ENCODE data around the gene PPP4R2. TPM values are rescaled to one million over a fixed set of nuclear protein-coding genes. Genes with fewer than 3 reads are reported as not detected.

Gene PPP4R2
- total and polyA plus RNA-seq, 2 donors (not counting 3 experiments of a cell fraction or from before 2014, with no cell fraction given) = 6.5 to 74.4 TPM

- Histone ChIP-seq H3K27me3 (ENCODE audit: control insufficient read depth in 2 of 2, insufficient read depth in 2 of 2, low read length in 2 of 2) (peaks cover 0 to 1% of the 10 kb centered on the region in 2 experiments), H2AFZ (ENCODE audit: low read depth, low read length) (no peak overlapping the region), H3K9ac (replicated peaks; ENCODE audit: extremely low read depth, insufficient read depth, low read length) (no peak overlapping the region), H3K9me3 (replicated peaks; ENCODE audit: control insufficient read depth, insufficient read depth, low read length) (no peaks in the 10 kb centered on the region), H3K4me3 (replicated peaks in 1 of 3; ENCODE audit: insufficient read depth in 1 of 3, low read depth in 1 of 3, low read length in 3 of 3) (no peak overlapping the region), H4K20me1 (replicated peaks; ENCODE audit: control insufficient read depth, extremely low read depth, insufficient read depth, low read length) (no peaks in the 10 kb centered on the region), H3K79me2 (ENCODE audit: control insufficient read depth, insufficient read depth, low read length) (no peaks in the 10 kb centered on the region), H3K36me3 (ENCODE audit: control insufficient read depth in 2 of 2, extremely low read depth in 1 of 2, insufficient read depth in 2 of 2, low read length in 2 of 2) (no peaks in the 10 kb centered on the region), H3K9me1 (replicated peaks; ENCODE audit: control insufficient read depth, extremely low read depth, insufficient read depth, low read length) (no peaks in the 10 kb centered on the region), H3K27ac (ENCODE audit: insufficient read depth, low read depth, low read length) (no peak overlapping the region), H3K4me1 (ENCODE audit: control insufficient read depth, extremely low read depth, insufficient read depth, low read length) (no peaks in the 10 kb centered on the region), H3K4me2 (ENCODE audit: insufficient read depth, low read length) (no peak overlapping the region)
- intact Hi-C loops (cut with micrococcal nuclease) = no loop called here
- DNase-seq (ENCODE audit: low read depth, low spot score) (no peak), FAIRE-seq (no peak)
- dilution Hi-C loops (cut with MboI; ENCODE audit: extremely low pct_ligation_motif_present, low sequenced_read_pairs) = no loop called here
- BruUV-seq (replicated peaks) = no TSS peak
- no peak for TF ChIP-seq FOS (IDR thresholded peaks at IDR 0.05; ENCODE audit: borderline replicate concordance, insufficient read depth, low read length)
- ChIA-PET POLR2A (no interaction called here), CTCF (interaction anchor here (1.3 kb wide), 1 partner anchor 16 kb away, joined by 4 read pairs; no protein-coding TSS in a partner anchor)
Observed at GRCh38 chr3:72970942-72971341, 25.7 kb upstream of the PPP4R2 start.

- intact Hi-C loops (cut with micrococcal nuclease) = no loop called here
- Histone ChIP-seq H2AFZ (ENCODE audit: low read depth, low read length) (no peak overlapping the region), H4K20me1 (replicated peaks; ENCODE audit: control insufficient read depth, extremely low read depth, insufficient read depth, low read length) (no peaks in the 10 kb centered on the region), H3K79me2 (ENCODE audit: control insufficient read depth, insufficient read depth, low read length) (no peaks in the 10 kb centered on the region), H3K36me3 (ENCODE audit: control insufficient read depth in 2 of 2, extremely low read depth in 1 of 2, insufficient read depth in 2 of 2, low read length in 2 of 2) (no peaks in the 10 kb centered on the region), H3K9ac (replicated peaks; ENCODE audit: extremely low read depth, insufficient read depth, low read length) (no peak overlapping the region), H3K9me1 (replicated peaks; ENCODE audit: control insufficient read depth, extremely low read depth, insufficient read depth, low read length) (no peaks in the 10 kb centered on the region), H3K4me2 (ENCODE audit: insufficient read depth, low read length) (no peak overlapping the region), H3K4me3 (replicated peaks in 1 of 3; ENCODE audit: insufficient read depth in 1 of 3, low read depth in 1 of 3, low read length in 3 of 3) (no peak overlapping the region), H3K27me3 (ENCODE audit: control insufficient read depth in 2 of 2, insufficient read depth in 2 of 2, low read length in 2 of 2) (peaks cover 1 to 2% of the 10 kb centered on the region in 2 experiments), H3K9me3 (replicated peaks; ENCODE audit: control insufficient read depth, insufficient read depth, low read length) (no peaks in the 10 kb centered on the region), H3K27ac (ENCODE audit: insufficient read depth, low read depth, low read length) (no peak overlapping the region), H3K4me1 (ENCODE audit: control insufficient read depth, extremely low read depth, insufficient read depth, low read length) (no peaks in the 10 kb centered on the region)
- DNase-seq (ENCODE audit: low read depth, low spot score) = no peak
- no TSS peak for BruUV-seq (replicated peaks)
- dilution Hi-C loops (cut with MboI; ENCODE audit: extremely low pct_ligation_motif_present, low sequenced_read_pairs) = no loop called here
- no peak for TF ChIP-seq FOS (IDR thresholded peaks at IDR 0.05; ENCODE audit: borderline replicate concordance, insufficient read depth, low read length)
- no peak for TF ChIP-seq MYC (IDR thresholded peaks at IDR 0.05; ENCODE audit: low read depth, low read length)
- TF ChIP-seq, protein P1, sequence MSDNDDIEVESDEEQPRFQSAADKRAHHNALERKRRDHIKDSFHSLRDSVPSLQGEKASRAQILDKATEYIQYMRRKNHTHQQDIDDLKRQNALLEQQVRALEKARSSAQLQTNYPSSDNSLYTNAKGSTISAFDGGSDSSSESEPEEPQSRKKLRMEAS (IDR thresholded peaks at IDR 0.05; ENCODE audit: insufficient read depth, insufficient read length) = no peak
- TF ChIP-seq JUN (IDR thresholded peaks at IDR 0.05; ENCODE audit: borderline replicate concordance, insufficient read depth, insufficient read length, low read depth) = no peak
- no peak for TF ChIP-seq POLR2AphosphoS5 (IDR thresholded peaks at IDR 0.05; ENCODE audit: insufficient read depth, low read depth, low read length)
- TF ChIP-seq GATA2 (IDR thresholded peaks at IDR 0.05; ENCODE audit: insufficient read depth, insufficient read length, low read depth, low read length) = no peak
- no peak for TF ChIP-seq POLR2A (IDR thresholded peaks at IDR 0.05; ENCODE audit: low read depth, low read length)
- no peak for TF ChIP-seq EZH2 (IDR thresholded peaks at IDR 0.05; ENCODE audit: borderline replicate concordance, low read depth, low read length, severe bottlenecking)
- no peak for TF ChIP-seq CTCF (IDR thresholded peaks at IDR 0.05; ENCODE audit: extremely low read depth in 1 of 2, insufficient read depth in 1 of 2, low read depth in 1 of 2, low read length in 2 of 2)
- ChIA-PET CTCF (no interaction called here), POLR2A (no interaction called here)
- no peak for FAIRE-seq
Observed at GRCh38 chr3:72972706-72973030, 23.9 kb upstream of the PPP4R2 start.

Measured in endothelial cell of umbilical vein (primary cell).